DMS 273 (cell line): ENCODE data around the gene VPS45.
"Not testable (repeated sequence)": the region's sequence is repeated elsewhere in the genome, so short reads cannot be mapped to it uniquely, and the experiment has no call there.

Source experiments
- DNase-seq: peaks from one replicate; lab custom pipeline; 2025; ENCODE audit not compliant: unreplicated experiment; lab: John Stamatoyannopoulos, UW

VPS45 gene

DNA sequence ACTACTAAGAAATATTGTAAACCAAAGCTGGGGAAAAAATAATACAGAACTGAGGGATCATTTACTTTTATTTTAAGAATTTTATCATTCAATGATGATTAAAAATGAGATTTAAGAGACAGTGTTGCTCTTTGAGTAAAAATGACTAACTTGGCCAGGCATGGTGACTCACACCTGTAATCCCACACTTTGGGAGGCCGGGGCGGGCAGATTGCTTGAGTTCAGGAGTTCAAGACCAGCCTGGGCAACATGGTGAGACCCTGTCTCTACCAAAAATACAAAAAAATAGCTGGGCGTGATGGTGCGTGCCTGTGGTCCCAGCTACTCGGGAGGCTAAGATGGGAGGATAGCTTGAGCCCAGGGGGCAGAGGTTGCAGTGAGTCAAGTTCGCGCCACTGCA, 60.3 kb downstream of the VPS45 start:
- no peak for DNase-seq

DNA sequence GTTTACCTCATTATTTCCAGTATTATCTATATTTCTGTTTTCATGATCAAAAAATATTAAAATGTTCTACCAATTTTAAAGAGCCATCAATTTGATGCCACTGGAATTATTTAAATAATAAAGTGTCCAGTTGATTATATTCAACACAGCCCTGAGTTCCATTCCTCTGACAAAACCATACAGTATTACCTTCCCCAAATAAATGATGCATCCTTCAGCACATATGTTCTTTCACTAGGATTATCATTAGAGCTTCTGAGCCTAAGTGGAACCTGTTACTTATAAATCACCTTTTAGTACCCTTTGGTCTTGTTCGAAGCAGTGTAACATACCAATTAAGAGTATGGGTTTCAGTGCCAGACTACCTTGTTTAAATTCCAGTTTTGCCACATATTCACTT, 64.8 kb downstream of the VPS45 start:
- no peak for DNase-seq

DNA sequence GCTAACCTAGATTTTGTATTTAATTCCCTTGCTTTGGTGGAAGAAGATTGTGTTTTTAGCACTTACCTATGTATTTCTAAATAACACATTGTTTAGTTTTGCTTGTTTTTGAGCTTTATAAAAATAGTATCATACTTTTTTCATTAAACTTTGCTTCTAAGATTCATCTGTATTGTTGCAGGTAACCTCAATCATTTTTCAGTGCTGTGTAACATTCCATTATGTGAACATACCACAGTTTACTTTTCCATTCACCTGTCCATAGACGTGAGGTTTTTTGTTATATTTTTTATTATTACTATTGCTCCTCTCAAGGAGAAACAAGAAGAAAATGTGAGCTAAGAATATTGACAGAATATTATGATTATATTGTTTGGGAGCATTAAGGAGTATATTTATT, 67.0 kb downstream of the VPS45 start:
- no peak for DNase-seq

DNA sequence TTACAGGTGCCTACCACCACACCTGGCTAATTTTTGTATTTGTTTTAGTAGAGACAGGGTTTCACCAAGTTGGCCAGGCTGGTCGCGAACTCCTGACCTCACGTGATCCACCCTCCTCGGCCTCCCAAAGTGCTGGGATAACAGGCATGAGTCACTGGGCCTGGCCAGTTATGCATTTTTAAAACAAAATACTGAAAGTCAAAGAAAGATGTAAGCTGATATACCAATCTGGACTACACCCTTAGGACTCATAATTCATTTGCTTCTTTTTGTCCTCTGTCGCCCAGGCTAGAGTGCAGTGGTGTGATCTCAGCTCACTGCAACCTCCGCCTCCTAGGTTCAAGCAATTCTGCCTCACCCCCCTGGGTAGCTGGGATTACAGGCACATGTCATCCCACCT, 67.8 kb downstream of the VPS45 start:
- not testable (repeated sequence) for DNase-seq

DNA sequence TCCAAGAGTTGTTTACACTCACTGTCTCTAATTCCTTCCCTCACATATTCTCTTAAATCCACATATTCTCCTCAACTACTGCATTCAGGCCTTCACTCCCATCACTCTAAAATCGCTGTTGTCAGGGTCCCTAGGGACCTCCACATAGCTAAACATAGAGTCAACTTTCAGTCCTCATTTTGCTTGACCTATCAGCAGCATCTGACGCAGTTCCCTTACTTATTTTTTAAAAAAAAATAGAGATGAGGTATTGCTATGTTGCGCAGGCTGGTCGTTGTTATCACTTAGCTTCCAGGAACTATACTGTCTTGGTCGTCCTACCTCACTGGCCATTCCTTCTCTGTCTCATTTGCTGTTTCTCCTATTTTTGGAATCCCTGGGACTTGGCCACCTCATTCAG, 70.5 kb downstream of the VPS45 start:
- no peak for DNase-seq

DNA sequence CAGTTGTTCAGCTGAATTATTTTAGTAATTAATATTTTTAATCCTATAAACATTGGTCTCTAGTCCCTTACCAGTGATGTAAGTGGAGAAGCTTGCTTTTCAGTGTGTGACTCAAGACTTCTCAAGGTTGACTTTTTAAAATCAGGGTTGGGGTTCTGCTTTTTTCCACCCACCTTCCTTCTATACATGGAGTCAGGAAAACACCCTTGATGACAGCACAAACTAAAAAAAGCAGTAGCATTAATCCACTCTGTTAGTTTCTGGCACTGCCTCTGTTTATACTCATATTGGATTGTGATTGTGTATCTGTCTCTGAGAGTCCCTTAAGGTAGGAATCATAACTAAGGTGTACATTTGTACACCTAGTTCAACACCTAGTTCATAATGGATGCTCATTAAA, 73.9 kb downstream of the VPS45 start:
- DNase-seq: no peak

DNA sequence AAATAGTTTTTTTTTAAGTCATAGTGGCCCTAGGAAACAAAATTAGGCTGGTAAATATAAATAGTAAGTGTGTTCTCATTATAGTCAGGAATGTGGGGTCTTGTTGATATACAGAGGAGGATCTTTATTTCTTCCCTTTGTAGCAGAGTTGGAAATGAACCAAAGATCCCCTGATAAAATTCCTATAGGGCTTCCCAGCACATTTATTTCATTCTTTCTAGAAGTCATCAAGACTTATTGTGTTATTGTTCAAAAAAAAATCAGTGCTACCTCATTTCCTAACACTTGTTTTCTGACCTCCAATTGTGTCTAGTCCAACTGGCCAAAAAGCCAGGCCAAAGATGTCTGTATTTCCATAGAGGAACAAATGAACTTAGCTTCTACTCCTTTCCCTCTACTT, 74.5 kb downstream of the VPS45 start:
- DNase-seq: no peak

DNA sequence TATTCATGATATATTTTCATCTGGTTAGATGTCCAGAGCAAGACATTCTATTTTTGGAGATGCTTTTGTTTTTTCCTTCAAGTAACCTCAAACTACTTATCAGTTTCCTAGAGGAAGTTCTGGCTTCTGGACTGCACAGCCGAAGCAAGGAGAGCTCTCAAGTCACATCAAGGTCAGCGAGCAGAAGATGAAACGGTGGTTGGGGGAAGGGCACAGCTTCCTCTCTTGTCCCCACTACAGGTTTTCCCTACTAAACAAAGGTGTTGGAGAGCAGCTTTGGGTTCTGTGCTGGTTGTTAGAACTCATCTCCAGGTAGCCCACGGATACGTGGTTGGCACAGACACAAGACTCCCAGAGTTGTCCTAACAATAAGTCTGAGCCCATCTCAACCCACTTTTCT, 77.0 kb downstream of the VPS45 start:
- no peak for DNase-seq

DNA sequence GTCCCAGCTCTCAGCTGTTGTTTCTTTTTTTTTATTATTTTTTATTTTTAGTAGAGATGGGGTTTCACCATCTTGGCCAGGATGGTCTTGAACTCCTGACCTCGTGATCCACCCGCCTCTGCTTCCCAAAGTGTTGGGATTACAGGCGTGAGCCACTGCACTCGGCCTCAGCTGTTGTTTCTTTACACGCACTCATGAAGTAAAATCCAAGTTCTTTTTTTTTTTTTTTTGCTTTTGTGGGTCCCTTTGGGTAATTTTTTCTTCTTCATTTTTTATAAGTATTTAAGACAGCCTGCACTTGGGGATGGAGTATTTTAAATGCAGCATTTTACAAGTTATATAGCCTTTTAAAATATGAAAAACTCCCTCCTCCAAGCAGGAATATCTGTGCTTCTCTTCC, 78.4 kb downstream of the VPS45 start:
- DNase-seq: not testable (repeated sequence)

DNA sequence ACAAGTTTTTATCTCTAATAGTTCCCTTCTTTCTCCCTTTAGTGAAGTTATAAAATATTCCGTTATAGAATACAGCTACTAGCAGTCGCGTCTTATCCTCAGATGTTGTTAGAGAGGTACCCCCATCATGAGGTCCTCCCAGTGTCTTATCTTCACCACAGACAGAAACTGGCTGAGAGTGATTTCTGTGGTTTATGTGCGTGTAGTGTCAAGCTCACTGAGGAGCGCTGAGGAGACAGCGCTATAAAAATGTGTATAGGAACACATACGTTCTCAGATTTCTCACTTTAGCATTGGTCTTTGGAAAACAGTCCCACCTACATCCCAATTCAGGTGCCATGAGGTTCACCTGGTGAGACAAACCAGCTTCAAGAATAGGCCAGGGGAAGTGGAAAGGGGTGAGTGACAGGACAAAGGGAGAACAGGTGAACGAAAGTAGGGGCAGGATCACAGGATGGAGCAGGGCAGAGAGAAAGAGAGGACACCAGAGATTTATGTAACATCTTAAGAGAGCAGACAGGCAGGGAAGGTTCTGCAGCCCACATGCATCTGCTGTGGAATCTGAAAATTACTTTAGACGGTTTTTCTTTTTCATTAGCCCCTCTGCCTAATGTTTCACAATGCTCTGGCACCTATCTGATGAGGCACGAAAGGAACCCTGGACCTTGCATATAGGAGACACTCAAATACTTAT, 79.4 kb downstream of the VPS45 start:
- DNase-seq: no peak

DNA sequence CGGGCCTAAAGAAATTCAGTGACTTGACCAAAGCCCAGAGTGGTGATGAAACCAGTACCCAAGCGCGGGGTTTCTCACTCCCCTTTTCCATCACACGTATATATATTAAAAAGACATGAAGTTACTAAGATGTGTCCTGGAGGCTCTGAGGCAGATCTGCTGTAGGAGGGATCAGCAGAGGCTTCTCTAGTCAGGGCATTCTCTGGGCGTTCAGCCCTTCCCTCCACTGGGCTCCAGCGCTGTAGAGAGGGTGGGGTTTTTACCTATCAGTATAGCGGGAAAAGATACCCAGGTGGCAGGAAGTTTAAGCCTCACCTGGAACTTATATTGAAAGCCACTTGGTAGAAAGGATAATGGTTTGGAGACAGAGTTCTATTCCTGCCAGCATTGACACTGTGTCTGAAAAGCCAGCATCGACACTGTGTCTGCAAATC, 81.3 kb downstream of the VPS45 start:
- DNase-seq: peak; percentile 45

DNA sequence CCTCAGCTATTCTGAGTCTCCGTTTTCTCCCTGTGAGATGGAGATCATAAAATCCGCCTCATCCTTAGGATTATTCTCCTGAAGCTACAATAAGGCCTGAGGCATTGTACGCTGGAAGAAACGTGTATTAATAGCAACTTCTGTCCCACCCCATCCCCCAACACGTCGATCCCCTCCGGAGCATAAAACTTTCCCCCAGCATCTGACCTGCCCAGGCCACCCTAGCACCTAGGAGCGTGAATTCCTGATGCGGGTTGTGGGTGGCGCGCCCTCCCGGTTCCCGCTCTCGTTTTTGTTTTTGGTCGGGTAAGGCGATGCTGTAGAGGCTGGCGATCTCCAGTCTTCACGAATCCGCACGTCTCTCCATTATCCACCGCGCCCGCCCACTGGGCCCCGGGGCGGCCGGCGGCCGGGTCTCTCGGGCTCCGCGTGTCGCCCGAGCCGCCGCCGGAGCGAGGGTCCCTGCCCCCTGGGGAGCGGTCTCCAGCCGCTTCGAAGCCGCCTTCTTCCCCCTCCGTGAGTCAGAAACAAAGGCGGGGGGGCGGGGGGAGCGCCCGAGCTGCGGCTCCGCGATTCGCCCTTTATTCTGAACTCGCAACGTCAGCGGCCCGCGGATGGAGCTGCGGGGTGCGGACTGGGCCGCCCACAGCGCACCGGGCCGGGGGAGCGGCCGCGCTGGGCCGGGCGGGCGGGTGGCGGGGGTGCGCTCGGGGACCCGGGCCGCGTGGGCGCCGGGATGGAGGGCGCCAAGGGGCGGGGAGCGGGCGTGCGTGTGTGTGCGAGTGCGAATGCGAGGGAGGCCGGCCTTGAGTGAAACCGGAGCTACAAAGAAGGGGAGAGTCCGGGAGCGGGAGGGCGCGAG, 81.9 kb downstream of the VPS45 start, which contains the start of gene PLEKHO1:
Gene PLEKHO1 (plus strand): TSS at position 646 of the 862 bp plus-strand sequence. CDS start 342 bp downstream, outside the sequence.
- peak; percentile 93 for DNase-seq

DNA sequence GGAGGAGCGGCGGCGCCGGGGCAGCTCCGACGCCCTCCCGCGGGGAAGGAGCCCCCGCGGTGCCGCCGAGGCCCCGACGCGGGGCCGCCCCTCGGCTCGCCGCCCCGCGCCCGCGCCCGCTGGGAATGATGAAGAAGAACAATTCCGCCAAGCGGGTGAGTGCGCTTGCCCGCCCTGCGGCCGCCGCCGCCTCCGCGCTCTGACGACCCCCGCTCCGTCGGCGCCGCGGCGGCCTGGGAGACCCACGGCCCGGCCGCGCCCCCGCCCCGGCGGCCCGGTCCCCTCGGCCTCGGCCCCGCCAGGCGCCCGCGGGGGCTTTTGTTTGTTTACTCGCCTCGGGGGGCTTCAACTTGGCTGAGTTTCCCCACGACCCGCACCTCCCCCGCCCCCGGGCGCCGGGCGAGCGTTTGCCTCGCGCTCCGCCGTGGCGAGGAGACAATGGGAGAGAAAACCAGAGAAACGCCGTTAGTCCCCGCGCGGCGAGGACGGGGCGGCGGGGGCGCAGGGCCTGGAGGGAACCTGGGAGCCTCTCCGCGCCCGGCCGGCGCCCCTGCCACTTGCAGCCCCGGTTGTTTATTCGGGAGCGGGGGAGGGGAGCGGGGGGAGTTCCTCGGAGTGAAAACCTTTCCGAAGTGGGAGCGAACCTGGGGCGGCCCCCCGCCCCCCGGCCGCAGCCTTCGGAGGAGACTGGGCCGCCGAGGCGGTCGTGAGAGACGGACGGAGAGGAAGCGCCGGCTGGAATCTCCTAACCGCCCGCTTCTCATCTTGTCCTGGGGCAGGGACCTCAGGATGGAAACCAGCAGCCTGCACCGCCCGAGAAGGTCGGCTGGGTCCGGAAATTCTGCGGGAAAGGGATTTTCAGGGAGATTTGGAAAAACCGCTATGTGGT, 82.8 kb downstream of the VPS45 start:
- peak; percentile 70 for DNase-seq

DNA sequence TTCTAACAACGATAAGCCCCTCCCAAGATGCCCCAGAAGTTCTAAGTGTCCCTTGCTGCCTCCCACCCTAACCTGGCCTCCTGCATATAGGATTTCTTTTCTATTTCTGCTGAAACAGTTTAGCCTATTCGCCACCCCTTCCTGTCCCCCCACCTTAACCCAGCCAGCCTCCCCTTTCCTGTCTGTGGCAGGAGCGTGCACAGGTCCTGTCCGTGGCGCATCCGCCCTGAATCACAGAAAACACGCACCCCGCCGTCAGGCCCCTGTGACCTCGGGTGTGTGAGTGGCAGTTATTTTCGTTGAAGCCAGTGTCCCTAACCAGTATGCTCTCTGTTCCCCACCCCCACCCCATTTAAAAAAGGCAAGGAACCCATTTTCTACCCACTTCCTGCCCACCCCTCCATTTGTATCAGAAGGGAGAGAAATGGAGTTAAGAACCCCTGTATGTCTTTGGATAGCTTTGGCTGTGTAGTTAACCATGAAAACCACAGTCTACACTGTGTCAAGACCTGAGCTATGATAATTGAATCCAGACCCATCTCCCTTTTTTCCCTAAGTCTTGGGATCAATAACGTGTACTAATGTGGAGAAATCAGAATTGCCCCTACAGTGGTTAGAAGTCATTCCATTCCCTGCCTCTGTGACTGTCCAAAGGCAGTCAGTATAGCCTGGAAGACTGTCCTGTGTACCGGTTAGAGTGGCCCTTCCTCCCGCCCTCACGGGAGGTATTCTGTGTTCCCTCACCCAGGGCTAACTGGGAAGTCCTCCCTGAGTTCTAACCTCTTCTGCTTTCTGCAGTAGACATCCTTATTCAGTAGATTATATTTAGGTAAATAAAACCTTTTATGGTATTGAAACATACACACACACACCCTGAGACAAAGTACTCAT, 84.0 kb downstream of the VPS45 start:
- no peak for DNase-seq

DNA sequence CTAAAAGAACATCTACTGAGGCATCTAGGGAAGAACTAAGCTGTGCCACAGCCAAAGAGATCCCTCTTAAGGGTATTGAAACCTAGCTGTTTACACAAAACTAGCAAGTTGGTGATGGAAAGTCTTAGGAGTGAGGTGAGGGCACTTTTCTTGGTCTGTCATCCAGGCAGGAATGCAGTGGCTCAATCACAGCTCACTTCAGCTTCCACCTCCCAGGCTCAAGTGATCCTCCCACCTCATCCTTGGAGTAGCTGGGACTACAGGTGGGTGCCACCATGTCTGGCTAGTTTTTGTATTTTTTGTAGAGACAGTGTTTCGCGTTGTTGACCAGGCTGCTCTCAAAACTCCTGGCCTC, 84.6 kb downstream of the VPS45 start:
- DNase-seq: no peak

DNA sequence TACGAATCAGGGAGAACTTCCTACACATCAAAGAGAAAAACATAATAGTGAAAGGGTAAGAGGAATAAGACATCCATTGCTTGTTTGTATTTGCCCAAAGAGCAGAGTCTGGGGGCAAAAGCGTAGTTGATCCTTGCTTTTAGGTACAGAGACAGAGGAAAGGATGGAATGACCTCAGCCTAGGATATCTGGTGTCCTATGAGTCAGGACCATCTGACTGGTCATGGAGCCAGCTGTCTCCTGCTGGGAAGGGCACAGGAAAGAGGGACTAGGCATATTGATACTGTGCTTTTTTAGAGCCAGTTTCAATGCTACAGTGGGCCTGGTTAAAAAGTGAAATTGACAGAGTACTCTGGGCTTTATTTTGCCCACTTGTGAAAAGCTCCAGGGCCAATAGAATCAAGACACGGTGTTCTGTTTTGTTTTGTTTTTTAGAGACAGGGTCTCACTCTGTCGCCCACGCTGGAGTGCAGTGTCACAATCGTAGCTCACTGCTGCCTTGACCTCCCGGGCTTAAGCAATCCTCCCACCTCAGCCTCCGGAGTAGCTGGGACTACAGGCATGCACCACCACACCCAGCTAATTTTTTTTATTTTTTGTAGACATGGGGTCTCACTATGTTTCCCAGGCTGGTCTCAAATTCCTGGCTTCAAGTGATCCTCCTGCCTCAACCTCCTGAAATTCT, 85.3 kb downstream of the VPS45 start:
- peak; percentile 41 for DNase-seq

DNA sequence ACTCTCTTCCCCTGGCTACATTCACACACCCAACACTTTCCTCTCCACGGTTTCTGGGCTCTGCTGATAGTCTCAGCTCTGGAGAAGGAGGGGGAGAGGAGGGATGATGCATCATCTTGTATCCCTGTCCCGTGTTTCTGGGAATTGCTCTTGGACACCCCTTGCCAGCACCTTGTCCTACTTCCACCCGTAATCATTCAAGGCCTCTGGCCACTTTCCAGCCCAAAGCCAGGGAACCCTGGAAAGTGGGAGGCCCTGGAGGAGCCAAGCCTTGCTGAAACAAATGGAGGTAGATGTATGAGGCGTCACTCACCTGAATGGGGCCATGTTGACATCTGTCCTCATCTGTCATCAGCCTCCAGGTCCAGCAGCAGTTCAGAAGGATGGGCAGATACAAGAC, 86.6 kb downstream of the VPS45 start:
- DNase-seq: no peak

DNA sequence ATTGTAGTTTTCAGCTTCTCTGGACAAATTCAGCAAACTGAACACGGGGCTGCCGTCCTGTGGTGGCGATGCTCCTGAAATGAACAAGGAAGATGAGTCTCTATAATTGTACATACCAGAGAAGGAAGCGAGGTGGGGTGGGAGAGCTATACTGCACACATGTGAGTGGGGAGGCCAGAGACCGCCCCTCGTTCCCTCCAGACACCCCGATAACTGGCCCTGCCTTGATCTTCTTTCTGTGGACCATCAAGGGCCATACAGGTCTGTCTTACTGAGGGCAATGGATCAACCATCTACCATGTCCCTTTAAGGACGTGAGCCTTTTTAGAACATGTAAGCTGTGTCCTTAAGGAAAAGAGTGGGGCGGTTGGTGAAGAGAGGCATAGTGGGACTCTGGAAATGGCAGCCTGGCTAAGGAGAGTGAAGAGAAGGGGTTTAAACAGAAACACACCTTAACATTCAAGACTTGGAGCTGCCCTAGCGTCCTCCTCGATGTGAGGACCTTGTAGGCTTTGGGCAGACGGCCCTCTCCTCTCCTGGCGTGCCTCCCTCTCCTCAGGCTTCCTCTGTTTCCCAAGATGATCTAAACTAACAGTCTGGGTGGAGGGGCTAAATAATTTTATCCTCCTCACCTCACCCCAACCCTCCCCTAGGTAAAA, 88.0 kb downstream of the VPS45 start:
- no peak for DNase-seq

DNA sequence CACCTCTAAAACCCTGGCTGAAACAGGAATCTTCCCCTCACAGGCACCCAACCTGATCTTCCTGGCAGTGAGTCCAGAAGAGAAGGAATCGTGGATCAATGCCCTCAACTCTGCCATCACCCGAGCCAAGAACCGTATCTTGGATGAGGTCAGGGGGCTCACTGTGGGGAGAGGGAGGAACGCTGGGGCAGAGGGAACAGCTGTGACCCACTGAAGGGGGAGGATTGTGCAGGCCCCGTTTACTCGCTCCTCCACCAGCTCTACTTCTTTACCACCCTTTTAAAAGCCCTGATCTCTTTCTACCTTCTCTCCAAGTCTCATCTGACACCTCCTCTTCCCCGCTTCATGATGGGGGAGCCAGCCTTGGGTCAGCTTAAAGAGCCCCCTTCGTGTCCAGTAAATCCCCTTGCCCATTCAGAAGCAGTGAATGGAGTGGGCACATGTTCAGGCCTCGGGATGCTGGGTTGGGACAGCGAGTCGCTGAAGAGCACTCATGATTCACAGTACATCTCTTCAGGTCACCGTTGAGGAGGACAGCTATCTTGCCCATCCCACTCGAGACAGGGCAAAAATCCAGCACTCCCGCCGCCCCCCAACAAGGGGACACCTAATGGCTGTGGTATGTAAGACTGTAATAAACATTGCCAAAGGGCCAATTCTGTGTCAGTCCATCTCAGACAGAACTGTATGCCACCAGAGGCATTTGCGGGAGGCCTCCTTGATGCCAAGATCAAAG, 89.5 kb downstream of the VPS45 start:
- no peak for DNase-seq
